Loucy (cell line): ENCODE measurements around the gene CLCN7.

Source experiments
- CTCF ChIP-seq: fragments of 200-600 bp; sonication (generic); conservative IDR thresholded peaks from 2 replicates; pipeline ENCODE4 v1.5.1; 2014; ENCODE audit warnings: mild to moderate bottlenecking, antibody characterized with exemption, low read length
- EZH2phosphoT487 ChIP-seq: fragments of 200-600 bp; IDR thresholded peaks from 2 replicates; pipeline ENCODE4 v1.6.1; 2018; ENCODE audit warnings: antibody characterized with exemption, mild to moderate bottlenecking, moderate library complexity, borderline replicate concordance

GRCh38 chr16:1442697-1443096 lies 32.1 kb downstream of the CLCN7 start:
- TF ChIP-seq CTCF = no peak
- no peak for TF ChIP-seq EZH2phosphoT487
